ACC112 (cell line): Measurements from ENCODE around the gene MYO18B.

ENCODE experiments used
- H2AFZ ChIP-seq: fragments of 200-600 bp; sonication (generic); one replicate; pipeline ENCODE4 v1.6.0; 2017; ENCODE audit warnings: antibody characterized with exemption, low read length; ENCODE audit not compliant: unreplicated experiment
- H3K27ac ChIP-seq: fragments of 200-600 bp; sonication (generic); 2 replicates; pipeline ENCODE4 v1.5.1; 2014; ENCODE audit warnings: low read depth, mild to moderate bottlenecking, antibody characterized with exemption, low read length, moderate library complexity
- H3K27me3 ChIP-seq: fragments of 200-600 bp; sonication (generic); 2 replicates; pipeline ENCODE4 v1.6.1; 2014; ENCODE audit warnings: mild to moderate bottlenecking, antibody characterized with exemption, low read length, moderate library complexity, mixed read lengths; ENCODE audit not compliant: insufficient read depth
- H3K36me3 ChIP-seq: fragments of 200-600 bp; sonication (generic); 2 replicates; pipeline ENCODE4 v1.6.1; 2016; ENCODE audit warnings: mild to moderate bottlenecking, antibody characterized with exemption, low read length, moderate library complexity, mixed read lengths; ENCODE audit not compliant: insufficient read depth
- H3K4me1 ChIP-seq: fragments of 200-600 bp; sonication (generic); one replicate; pipeline ENCODE4 v1.6.1; 2016; ENCODE audit warnings: low read length, mixed read lengths; ENCODE audit not compliant: insufficient read depth, unreplicated experiment, control insufficient read depth
- H3K4me3 ChIP-seq: fragments of 200-600 bp; sonication (generic); 2 replicates; pipeline ENCODE4 v1.5.1; 2014; ENCODE audit warnings: mild to moderate bottlenecking, low read depth, low read length
- H3K79me2 ChIP-seq: fragments of 200-600 bp; sonication (generic); one replicate; pipeline ENCODE4 v1.6.0; 2016; ENCODE audit warnings: low read length; ENCODE audit not compliant: control insufficient read depth, unreplicated experiment, insufficient read depth

Gene MYO18B

GRCh38 chr22:25824828-25825423 lies 82.9 kb downstream of the MYO18B start:
- H3K79me2 ChIP-seq = no peaks in the 10 kb centered on the region
- H2AFZ ChIP-seq = no peak overlapping the region
- H3K4me3 ChIP-seq = no peak overlapping the region
- peaks cover 9% of the 10 kb centered on the region; the same call in 1 of the 2 replicates for H3K27me3 ChIP-seq
- no peaks in the 10 kb centered on the region for H3K36me3 ChIP-seq
- H3K4me1 ChIP-seq = no peaks in the 10 kb centered on the region
- no peak overlapping the region for H3K27ac ChIP-seq

GRCh38 chr22:25827415-25827814 lies 85.4 kb downstream of the MYO18B start:
- Histone ChIP-seq H3K36me3 (no peaks in the 10 kb centered on the region), H3K79me2 (no peaks in the 10 kb centered on the region), H3K27ac (no peak overlapping the region), H3K4me1 (no peaks in the 10 kb centered on the region), H3K27me3 (peaks cover 9% of the 10 kb centered on the region; the same call in 1 of the 2 replicates), H2AFZ (no peak overlapping the region), H3K4me3 (no peak overlapping the region)

GRCh38 chr22:25828422-25828821 lies 86.4 kb downstream of the MYO18B start:
- Histone ChIP-seq H3K36me3 (no peaks in the 10 kb centered on the region), H3K27ac (no peak overlapping the region), H2AFZ (no peak overlapping the region), H3K79me2 (no peaks in the 10 kb centered on the region), H3K4me1 (no peaks in the 10 kb centered on the region), H3K4me3 (no peak overlapping the region), H3K27me3 (peaks cover 9% of the 10 kb centered on the region; the same call in 1 of the 2 replicates)

- Histone ChIP-seq H3K27me3 (peaks cover 9% of the 10 kb centered on the region; the same call in 1 of the 2 replicates), H3K4me1 (no peaks in the 10 kb centered on the region), H2AFZ (no peak overlapping the region), H3K4me3 (no peak overlapping the region), H3K36me3 (no peaks in the 10 kb centered on the region), H3K79me2 (no peaks in the 10 kb centered on the region), H3K27ac (no peak overlapping the region)
These were observed 87.2 kb downstream of the MYO18B start for GRCh38 chr22:25829237-25829636.

GRCh38 chr22:25829808-25830777 lies 88.1 kb downstream of the MYO18B start:
- no peak overlapping the region for H3K4me3 ChIP-seq
- no peaks in the 10 kb centered on the region for H3K79me2 ChIP-seq
- H3K27ac ChIP-seq = no peak overlapping the region
- no peaks in the 10 kb centered on the region for H3K36me3 ChIP-seq
- peaks cover under 1% of the 10 kb centered on the region; the same call in 1 of the 2 replicates for H3K27me3 ChIP-seq
- H3K4me1 ChIP-seq = no peaks in the 10 kb centered on the region
- no peak overlapping the region for H2AFZ ChIP-seq

- no peak overlapping the region for H3K4me3 ChIP-seq
- H3K79me2 ChIP-seq = no peaks in the 10 kb centered on the region
- H3K27me3 ChIP-seq = no peaks in the 10 kb centered on the region
- no peak overlapping the region for H3K27ac ChIP-seq
- H2AFZ ChIP-seq = no peak overlapping the region
- H3K4me1 ChIP-seq = no peaks in the 10 kb centered on the region
- no peaks in the 10 kb centered on the region for H3K36me3 ChIP-seq
These were observed 91.1 kb downstream of the MYO18B start for GRCh38 chr22:25833091-25833490.

GRCh38 chr22:25833676-25834075 lies 91.7 kb downstream of the MYO18B start:
- Histone ChIP-seq H3K4me3 (no peak overlapping the region), H3K79me2 (no peaks in the 10 kb centered on the region), H3K27me3 (no peaks in the 10 kb centered on the region), H3K36me3 (no peaks in the 10 kb centered on the region), H2AFZ (no peak overlapping the region), H3K4me1 (no peaks in the 10 kb centered on the region), H3K27ac (no peak overlapping the region)

- H3K4me1 ChIP-seq = no peaks in the 10 kb centered on the region
- H3K4me3 ChIP-seq = no peak overlapping the region
- no peaks in the 10 kb centered on the region for H3K36me3 ChIP-seq
- no peaks in the 10 kb centered on the region for H3K27me3 ChIP-seq
- no peaks in the 10 kb centered on the region for H3K79me2 ChIP-seq
- no peak overlapping the region for H2AFZ ChIP-seq
- H3K27ac ChIP-seq = no peak overlapping the region
These were observed 92.5 kb downstream of the MYO18B start for GRCh38 chr22:25834490-25834889.

- Histone ChIP-seq H3K27ac (no peak overlapping the region), H2AFZ (no peak overlapping the region), H3K4me1 (no peaks in the 10 kb centered on the region), H3K36me3 (no peaks in the 10 kb centered on the region), H3K79me2 (no peaks in the 10 kb centered on the region), H3K4me3 (no peak overlapping the region), H3K27me3 (no peaks in the 10 kb centered on the region)
These were observed 93.4 kb downstream of the MYO18B start for GRCh38 chr22:25835348-25835747.

- Histone ChIP-seq H3K27me3 (no peaks in the 10 kb centered on the region), H3K27ac (no peak overlapping the region), H3K36me3 (no peaks in the 10 kb centered on the region), H3K4me3 (no peak overlapping the region), H2AFZ (no peak overlapping the region), H3K79me2 (no peaks in the 10 kb centered on the region), H3K4me1 (no peaks in the 10 kb centered on the region)
These were observed 95.4 kb downstream of the MYO18B start for GRCh38 chr22:25837288-25837900.
